Right hindlimb (tissue), 1 donor: ENCODE data around the gene SMIM14.
"Not testable (repeated sequence)": the region's sequence is repeated elsewhere in the genome, so short reads cannot be mapped to it uniquely, and the experiment has no call there.

ENCODE experiments used
- DNase-seq: peaks from one replicate; pipeline ENCODE4 v3.0.0-alpha.2; 2018

Gene SMIM14

DNA sequence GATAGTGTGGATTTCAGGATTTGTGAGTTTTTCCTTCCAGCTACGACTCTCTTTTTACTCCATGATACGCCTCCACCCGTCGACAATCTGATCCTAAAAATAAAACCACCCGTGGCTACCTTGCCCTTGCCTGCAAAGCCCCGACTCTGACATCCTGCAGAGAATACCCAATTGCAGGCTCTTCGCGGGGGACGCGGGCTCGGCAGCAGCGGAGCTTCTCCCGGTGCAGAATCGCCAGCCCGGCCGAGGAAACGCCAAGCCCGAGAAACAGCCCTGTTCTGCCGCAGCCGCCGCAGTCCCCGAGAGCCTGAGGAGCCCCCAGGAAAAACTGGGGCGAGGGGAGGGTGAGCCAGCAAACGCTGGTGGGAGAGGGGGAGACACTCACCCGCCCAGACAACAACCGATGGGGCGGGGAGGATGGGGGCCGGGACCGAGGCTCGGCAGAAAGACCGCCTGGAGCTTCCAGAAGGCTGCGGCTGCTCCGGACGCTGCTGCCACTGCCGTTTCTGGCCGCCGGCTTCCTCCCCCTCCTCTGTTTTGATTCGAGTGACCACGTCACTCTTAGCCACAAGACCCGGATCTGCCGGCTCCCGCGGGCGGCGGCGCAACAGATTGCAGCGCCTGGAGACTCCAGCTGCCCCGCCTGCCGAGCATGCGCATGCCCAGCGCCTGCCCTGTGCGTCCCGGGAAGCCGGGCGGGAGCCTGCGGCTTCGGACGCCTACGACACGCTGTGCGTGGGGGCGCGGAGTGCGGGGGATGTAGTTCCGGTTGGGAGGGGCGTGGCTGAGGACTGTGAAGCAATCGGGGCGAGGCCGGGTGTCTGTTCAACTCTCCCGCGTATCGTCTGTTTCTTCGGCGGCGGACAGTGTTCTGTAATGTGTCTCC, at the start of gene SMIM14:
SMIM14 (minus strand) TSS at position 512 of the 886 bp plus-strand sequence. CDS start 33,720 bp downstream, outside the sequence.
- peak; percentile 99 for DNase-seq

DNA sequence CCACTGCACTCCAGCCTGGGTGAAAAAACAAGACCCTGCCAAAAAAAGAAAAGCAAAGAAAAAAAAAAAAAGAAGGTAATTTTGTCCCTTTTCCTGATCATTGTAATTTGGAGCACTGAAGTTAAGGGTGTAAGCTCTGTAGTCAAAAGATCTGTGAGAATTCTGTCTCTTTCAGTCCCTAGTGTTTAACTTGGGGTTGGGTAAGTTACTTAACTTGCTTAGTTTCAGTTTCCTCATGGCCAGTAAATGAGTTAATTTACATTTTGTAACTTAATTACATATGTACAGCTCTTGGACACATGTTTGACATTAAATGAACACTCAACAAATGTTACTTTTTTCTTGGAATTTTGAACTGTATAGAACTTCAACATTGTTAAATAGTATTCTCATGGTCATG, 48.3 kb upstream of the SMIM14 start:
- no peak for DNase-seq

DNA sequence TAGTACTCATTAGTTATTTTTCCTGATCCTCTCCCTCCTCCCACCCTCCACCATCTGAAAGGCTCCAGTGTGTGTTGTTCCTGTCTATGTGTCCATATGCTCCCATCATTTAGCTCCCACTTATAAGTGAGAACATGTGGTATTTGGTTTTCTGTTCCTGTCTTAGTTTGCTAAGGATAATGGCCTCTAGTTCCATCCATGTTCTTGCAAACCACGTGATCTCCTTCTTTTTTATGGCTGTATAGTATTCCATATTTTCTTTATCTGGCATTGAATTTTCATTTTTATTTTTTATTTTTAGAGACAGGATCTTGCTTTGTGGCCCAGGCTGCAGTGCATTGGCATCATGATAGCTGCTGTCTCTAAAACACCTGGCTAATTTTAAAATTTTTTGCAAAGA, 47.3 kb upstream of the SMIM14 start:
- DNase-seq = no peak

- no peak for DNase-seq
Measured at GRCh38 chr4:39682138-39682537, 43.5 kb upstream of the SMIM14 start.

DNA sequence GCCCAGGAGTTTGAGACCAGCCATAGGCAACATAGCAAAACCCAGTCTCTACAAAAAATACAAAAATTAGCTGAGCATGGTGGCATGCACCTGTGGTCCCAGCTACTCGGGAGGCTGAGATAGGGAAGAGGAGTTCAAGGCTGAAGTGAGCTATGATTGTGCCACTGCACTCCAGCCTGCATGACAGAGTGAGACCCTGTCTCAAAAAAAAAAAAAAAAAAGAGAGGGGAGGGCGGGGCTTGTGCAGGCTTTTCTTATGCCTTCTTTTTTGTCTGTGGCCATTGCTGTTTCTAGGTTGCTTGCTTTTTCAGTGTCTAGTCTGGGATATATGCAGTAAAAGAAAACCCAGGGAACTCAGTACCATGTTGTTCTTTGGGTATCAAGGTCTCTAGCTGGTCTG, 42.3 kb upstream of the SMIM14 start:
- not testable (repeated sequence) for DNase-seq

- not testable (repeated sequence) for DNase-seq
Measured at GRCh38 chr4:39675681-39676080, 37.0 kb upstream of the SMIM14 start.

DNA sequence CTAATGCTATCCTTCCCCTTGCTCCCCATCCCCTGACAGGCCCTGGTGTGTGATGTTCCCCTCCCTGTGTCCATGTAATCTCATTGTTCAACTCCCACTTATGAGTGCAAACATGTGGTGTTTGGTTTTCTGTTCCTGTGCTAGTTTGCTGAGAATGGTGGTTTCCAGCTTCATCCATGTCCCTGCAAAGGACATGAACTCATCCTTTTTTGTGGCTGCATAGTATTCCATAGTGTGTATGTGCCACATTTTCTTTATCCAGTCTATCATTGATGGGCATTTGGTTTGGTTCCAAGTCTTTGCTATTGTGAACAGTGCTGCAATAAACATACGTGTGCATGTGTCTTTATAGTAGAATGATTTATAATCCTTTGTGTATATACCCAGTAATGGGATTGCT, 31.6 kb upstream of the SMIM14 start:
- not testable (repeated sequence) for DNase-seq

DNA sequence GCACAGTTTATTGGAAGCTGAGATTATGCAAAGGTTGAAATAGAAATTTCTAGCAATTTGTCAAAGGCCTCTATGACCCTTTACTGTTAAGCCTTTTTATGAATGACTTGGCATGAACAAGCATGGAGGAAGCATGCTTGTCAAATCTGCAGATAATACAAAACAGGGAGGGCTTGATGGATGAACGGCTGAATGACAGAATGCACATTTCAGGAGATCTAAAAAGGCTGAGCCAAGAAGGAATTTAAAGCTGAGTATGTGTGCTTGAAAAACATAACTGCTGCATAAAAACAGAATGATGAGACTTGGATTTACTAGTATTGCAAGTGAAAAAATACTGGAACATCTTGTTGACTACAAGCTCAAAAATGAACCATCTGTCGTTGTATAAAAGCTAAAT, 30.2 kb upstream of the SMIM14 start:
- no peak for DNase-seq

DNA sequence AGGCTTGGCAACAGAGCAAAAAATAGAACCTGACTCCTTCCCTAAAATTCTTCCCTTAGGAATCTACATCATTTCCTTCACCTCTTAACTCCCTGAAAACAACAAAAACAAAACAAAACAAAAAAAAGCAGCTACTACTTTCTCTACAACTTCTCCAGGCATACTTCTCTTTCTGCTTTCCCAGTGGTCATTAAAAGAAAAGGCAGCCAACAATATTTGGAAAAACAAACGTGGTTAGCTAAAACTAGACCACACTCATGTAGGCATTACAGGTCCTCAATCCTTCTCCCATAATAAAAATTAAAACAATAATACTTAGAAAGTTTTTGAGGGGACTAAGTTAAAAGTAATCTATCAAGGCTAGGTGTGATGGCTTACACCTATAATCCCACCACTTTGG, 29.0 kb upstream of the SMIM14 start:
- DNase-seq = no peak

- no peak for DNase-seq
Measured at GRCh38 chr4:39664828-39665731, 26.4 kb upstream of the SMIM14 start.

- no peak for DNase-seq
Measured at GRCh38 chr4:39662683-39663082, 24.0 kb upstream of the SMIM14 start.

GRCh38 chr4:39660757-39661156, 22.1 kb upstream of the SMIM14 start:
- no peak for DNase-seq

- DNase-seq = no peak
Measured at GRCh38 chr4:39660045-39660444, 21.4 kb upstream of the SMIM14 start.

DNA sequence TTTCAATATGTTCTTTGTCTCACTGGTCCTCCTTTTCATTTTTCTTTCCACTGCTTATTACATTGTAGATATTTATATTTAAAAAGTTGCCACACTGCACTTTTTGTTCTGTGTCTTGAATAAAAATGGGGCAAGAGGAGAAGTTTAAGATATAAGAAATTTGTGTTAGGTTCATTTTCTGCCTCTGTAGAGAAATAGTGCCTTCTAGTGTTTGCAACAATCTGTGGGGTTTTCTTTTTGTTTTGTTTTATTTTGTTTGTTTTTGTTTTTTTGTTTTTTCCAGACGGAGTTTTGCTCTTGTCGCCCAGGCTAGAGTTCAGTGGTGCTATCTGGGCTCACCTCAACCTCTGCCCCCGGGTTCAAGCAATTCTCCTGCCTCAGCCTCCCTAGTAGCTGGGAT, 20.1 kb upstream of the SMIM14 start:
- no peak for DNase-seq

DNA sequence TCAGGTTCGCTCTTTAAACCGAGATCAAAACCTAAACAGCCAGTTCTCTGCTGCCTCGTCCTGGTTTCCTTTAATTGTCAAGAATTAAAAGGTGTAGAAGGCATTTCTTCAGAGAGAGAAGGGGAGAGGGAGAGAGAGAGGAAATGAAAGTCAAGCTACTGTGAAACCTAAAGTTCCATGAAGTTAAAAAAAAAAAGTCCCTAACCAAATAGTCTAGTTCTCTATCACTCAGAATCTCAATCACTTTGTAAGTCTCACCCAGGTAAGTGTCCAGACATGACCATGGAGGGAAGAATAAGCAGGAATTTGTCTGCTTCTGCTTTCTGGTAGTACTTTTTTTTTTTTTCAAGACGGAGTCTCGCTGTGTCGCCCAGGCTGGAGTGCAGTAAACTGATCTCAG, 18.8 kb upstream of the SMIM14 start:
- no peak for DNase-seq

- DNase-seq = not testable (repeated sequence)
Measured at GRCh38 chr4:39656638-39657037, 18.0 kb upstream of the SMIM14 start.

GRCh38 chr4:39655876-39656275, 17.2 kb upstream of the SMIM14 start:
- DNase-seq = no peak

DNA sequence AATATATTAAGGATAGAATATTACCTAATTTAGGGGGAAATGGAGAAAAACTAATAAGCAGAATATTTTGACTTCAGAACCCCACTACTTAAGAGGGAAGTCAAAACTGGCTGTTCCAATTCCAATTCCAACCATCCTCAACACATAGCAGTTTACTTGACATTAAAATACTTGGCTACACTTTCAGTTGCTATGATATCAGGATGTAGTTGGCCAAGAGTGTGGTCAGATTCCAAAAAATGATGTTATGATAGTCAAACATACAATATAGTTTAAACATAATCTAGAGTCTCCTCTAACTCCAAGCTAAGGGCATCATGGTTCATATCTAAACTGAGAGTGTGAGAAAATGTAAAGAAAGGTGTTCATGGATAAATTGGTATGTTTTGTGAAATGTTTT, 16.5 kb upstream of the SMIM14 start:
- DNase-seq = no peak

DNA sequence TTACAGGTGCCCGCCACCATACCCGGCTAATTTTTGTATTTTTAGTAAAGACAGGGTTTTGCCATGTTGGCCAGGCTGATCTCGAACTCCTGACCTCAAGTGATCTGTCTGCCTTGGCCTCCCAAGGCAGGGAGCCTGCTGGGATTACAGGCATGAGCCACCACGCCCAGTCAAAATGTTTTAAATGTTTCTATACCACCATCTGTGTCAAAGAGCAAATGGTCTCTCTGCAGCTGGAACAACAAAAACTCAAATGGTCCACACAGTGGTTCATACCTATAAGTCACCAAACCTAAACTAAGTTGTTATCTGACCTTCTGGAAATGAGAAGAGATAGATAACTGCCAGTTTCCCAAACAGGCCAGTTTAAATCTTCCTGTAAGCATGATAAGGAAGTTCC, 12.9 kb upstream of the SMIM14 start:
- DNase-seq = not testable (repeated sequence)

DNA sequence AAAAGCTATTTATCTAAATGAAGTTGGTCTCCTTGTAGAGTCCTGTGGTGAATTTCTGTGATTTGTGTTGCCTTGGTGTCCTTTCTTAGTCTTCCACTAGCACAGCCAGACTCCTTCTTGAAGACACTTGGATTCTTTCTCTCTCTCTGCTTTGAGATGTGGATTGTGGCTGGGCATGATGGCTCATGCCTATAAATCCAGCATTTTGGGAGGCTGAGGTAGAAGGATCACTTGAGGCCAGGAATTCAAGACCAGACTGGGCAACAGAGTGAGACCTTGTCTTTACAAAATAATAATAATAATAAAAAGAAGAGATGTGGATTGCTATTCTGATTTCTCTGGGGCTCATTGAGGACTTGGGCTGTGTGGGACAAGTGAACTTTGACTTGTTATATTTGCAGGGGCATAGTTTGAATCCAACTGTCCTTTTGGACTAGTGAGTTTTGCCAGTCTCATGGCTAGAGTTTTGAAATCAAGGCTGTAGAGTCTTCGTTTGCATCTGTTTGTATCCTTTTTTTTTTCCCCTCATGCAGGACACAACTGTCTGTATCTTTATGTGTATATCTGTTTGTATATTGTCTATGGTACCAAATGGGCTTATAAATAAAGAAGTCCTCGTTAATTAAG, 11.1 kb upstream of the SMIM14 start:
- DNase-seq = no peak

GRCh38 chr4:39648827-39649558, 10.3 kb upstream of the SMIM14 start:
- DNase-seq = no peak

DNA sequence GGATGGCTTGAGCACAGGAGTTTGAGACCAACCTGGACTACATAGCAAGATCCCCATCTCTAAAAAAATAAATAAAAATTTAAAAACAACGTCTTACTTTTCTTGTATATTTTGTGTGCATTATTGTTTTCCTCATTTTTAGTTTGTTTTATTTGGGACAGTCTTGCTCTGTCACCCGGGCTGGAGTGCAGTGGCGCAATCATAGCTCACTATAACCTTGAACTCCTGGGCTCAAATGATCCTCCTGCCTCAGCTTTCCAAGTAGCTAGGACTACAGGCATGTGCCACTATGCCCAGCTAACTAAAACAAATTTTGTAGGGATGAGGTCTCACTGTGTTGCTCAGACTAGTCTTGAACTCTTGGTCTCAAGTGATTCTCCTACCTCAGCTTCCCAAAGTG, 9.5 kb upstream of the SMIM14 start:
- DNase-seq = no peak
